Stimulated activated CD8-positive, alpha-beta memory T cell treated with anti-CD3 and anti-CD28 coated beads, Interleukin-4, amount 100 ng/mL, for 1 hour (primary cell): ENCODE data around the gene DTNBP1.

Experiments used
- DNase-seq, 2 donors: peaks; one replicate each; pipeline ENCODE4 v3.0.0-alpha.2; 2020; ENCODE audit warnings: low read depth in 2 of 2, low spot score in 1 of 2

Gene DTNBP1

DNA sequence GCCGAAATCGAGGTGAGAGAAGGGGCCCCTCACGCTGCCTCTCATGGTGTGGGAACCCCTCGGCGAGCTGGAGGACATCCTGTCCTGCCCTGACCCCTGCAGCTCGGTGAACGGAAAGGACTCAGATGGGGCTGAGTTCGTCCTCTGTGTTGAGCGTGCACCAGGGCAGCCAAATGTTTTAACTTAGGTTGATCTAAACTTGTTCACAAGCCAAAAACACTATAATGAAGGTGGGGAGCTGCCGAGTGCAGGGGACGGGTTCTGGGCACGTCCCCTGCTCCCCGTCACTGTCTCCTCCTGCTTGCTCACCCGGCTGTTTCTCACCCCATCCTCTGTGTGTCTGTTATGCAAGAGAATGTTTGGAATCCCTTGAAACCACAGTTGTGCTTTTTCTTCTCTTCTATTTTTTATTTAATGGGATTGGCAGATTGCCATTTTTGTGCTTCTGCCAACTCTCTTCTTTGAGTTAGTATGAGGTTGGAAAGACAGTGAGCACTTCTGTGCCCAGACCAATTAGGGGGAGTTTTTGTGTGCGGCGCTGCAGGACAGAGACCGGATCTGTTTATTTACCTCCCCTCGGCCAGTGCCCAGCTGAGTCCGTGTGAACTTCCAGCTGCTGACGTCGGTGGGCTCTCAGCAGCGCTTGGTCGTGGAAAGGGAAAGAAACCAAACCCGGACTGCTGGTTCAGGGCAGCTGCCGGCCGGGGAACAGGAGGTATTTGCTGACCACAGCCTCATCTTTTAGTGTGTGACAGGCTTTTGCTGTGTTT is 158.1 kb downstream of the DTNBP1 start:
- DNase-seq, result no peak

DNA sequence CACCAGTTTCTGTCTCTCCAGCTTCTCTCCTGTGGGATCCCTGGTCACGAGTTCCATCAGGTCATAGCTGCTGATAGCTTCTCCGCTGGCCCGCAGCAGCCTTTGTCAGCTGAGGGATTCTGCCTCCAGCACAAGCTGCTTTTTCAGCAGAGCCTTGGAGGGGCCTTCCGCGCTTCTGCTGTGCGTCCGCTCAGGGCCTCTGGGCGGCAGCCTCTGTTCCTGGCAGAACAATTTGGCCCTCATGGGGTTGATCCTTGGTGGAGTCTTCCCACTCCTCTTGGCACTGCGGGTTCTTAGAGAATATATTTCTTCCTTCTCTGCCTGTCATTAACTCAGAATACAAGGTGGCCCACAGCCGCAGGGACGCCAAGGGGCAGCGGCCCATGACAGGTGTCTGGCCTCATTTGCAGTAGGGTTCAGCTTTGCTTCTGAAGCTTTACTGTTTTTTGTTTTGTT is 158.8 kb downstream of the DTNBP1 start:
- DNase-seq, result no peak

DNA sequence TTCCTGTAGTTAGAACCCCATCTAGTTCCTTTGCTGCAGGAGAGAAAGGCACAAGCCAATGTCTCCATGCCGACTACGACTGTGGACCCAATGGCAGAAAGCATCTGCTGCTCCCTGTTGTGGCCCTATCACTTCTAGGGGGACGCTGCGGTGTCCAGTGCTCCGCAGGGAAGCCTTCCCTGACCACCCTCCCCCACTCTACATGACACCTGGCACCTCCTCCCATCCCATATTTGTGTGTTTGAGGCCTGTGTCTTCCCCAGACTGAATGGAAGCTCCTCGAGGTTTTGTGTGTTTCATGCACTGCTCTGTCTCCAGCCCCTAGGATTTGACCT is 159.5 kb downstream of the DTNBP1 start:
- DNase-seq, result no peak

DNA sequence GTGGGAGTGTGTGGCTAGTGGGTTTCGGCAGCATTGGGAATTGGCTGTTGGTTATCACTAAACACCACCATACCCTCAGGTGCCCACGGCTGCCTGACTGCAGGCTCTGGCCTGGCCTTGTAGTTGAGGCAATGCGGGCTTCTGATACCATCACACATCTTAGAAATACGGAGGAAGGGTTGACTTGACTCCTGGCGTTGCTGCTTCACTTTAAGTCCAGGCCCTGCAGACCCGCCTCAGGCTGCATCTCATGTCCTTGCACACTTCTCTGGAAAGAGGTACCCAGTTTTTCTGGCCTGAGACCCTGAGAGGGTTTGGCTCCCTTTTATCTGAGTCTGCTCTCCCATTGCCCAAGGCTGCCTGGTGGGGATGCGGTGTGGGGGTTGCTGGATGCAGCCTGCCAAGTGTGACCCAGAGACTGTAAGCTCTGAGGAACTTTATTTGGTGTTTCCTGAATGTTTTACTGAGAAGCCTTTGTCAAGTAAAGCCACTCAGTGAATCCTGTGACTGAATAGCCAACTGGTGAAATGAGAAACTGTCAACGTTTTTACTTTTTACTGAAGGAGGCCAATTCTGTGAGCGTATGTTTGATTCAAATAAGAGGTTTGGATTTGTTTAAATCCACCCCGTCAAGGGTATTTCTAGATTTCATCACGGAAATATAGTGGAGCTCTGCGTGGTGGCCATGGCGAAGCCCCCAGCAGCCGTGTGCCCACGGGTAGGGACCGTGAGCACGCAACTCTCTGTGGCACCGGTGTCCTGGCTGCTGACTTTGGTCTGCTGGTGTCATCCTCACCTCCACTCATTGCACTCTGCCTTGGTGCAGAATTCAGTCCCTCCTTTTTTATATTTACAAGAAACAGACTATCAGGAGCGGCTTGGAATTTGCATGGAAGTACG is 160.1 kb downstream of the DTNBP1 start:
- DNase-seq, result no peak

DNA sequence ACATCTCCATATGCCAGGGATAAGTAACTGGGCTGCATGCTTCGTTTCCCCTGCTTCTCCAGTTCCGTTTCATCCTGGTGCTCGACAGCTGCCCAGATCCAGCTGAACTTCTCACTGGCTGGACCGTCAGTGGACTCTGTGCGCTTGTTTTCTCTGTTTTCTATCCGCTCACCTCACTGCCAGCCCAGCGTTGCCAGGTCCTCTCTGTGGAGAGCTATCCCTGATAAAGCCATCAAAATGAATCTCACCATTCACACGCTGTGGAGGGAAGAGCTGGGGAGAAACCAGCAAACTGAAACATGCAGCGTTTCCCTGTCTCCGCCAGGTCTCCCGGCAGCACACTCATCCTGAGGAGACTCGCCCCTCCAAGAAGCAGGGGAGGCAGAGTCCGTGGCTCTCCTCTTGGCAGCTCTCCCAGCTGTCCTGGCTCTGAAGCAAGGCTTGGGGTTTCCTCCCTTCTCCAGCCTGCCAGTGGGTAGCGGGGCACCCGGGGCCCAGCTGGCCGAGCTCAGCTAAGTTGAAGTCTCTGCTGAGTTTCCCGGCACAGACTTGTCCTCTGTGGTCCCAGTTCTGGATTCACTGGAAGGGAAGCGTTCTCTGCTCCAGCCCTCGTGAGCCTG is 160.9 kb downstream of the DTNBP1 start:
- no peak for DNase-seq

DNA sequence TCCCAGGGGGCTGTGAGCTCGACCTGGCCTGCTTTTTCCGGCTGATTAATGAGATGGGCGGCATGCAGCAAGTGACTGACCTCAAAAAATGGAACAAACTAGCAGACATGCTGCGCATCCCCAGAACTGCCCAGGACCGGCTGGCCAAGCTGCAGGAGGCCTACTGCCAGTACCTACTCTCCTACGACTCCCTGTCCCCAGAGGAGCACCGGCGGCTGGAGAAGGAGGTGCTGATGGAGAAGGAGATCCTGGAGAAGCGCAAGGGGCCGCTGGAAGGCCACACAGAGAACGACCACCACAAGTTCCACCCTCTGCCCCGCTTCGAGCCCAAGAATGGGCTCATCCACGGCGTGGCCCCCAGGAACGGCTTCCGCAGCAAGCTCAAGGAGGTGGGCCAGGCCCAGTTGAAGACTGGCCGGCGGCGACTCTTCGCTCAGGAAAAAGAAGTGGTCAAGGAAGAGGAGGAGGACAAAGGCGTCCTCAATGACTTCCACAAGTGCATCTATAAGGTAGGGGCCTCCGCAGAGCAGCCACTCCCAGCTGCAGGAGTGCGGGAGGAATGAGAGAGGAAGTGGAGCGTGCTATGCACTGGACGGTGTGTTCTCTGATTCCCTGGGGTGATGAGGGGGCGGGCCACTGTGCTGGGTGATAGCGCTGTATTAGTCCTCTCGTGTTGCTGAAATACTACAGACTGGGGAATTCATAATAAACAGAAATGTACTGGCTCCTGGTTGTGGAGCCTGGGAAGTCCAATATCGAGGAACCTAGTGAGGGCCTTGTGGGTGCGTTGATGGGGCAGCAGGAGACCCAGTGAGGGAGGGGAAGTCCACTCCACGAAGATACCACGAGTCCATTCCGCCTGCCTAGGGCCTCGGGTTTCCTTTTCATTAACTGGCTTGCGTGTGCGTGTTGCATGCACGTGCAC is 161.7 kb downstream of the DTNBP1 start:
- DNase-seq, result no peak

DNA sequence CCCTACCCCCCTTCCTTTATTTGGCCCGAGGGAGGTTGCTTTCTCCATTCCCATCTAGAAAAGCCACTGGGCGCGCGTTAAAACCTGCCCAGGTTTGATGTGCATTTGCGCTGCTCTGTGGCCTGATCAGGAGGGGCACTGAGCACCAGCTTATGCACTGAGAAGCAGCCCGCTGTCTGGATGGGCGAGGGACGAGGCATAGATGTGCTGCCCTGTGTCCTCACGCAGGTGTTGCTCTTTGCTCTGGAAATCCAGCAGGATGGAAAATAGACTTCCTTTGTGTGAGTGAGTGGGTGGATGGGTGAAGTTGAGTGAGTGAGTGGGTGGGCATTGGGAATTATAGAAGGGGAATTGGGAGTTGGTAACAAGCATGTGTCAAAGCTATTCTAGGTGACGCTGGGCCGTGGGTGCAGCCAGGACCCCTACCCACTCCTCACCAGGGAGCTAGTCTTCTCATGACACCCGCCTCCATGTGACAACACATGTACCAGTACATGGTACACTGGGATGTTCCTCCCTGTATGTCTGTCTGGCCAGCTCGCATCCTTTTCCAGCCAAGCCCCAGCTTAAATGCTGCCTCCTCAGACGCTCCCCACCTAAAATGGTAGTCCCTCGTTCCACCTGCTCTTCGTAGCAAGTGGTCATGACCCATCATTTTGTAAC is 162.6 kb downstream of the DTNBP1 start:
- DNase-seq, result no peak

DNA sequence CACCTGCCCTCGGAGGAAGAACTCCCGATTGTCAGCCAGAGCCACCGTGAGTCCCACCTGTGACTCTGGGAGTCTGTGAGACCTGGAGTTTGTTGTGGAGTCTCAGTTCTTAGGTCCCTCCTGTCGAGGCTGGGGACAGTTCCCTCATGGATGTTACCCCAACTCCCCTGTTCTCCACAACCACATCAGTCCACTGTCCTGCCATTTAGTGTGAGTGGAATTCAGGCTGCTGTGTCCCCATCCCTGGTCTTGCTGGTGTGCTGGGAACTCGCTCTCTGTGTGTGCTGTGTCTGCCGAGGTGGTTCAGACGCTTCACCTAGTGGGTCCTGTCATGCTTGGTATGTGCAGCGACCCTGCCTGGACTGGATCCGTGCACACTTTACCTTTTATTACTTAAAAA is 163.2 kb downstream of the DTNBP1 start:
- DNase-seq, result no peak

DNA sequence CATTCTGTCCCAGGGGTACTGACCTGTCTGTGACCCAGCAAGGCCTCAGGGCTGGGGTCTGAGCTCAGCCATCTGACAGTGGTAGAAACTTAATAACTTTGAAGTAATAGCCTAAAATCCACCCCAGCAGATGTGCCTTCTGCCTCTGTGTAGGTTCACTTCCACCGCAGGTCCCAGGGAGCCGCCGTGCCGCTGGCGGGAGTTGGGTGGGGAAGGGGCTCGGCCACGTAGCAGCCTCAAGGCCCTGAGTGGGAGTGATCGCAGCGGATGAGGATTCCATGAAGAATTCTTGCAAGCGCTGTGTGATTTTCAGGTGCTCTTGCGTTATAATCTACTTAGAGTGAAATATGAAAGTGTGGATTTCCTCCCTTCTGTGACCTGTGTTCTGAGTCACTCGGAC is 163.7 kb downstream of the DTNBP1 start:
- DNase-seq, result no peak

DNA sequence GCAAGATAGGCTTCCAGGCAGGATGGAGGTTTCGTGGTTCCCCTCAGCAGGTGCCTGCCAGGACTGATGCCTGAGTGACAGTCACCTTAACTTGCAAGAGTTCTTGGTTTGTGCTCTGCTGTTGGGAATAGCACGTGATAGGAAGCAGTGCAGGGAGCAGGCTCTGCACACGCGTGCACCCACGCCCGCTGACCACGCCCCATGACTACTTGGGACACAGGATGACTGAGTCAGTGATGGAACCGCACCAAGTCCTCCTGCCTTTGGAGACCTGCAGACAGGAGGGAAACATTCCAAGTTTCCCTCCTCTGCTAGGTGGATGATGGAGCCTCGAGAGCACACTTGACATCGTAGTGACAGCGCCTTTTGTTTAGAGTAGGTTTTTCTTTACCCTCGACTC is 164.2 kb downstream of the DTNBP1 start:
- DNase-seq, result no peak

DNA sequence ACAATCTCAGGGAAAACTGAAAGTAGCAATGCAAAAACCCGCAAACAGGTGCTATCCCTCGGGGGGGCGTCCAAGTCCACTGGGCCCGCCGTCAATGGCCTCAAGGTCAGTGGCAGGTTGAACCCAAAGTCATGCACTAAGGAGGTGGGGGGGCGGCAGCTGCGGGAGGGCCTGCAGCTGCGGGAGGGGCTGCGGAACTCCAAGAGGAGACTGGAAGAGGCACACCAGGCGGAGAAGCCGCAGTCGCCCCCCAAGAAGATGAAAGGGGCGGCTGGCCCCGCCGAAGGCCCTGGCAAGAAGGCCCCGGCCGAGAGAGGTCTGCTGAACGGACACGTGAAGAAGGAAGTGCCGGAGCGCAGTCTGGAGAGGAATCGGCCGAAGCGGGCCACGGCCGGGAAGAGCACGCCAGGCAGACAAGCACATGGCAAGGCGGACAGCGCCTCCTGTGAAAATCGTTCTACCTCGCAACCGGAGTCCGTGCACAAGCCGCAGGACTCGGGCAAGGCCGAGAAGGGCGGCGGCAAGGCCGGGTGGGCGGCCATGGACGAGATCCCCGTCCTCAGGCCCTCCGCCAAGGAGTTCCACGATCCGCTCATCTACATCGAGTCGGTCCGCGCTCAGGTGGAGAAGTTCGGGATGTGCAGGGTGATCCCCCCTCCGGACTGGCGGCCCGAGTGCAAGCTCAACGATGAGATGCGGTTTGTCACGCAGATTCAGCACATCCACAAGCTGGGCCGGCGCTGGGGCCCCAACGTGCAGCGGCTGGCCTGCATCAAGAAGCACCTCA is 166.3 kb downstream of the DTNBP1 start:
- no peak for DNase-seq

DNA sequence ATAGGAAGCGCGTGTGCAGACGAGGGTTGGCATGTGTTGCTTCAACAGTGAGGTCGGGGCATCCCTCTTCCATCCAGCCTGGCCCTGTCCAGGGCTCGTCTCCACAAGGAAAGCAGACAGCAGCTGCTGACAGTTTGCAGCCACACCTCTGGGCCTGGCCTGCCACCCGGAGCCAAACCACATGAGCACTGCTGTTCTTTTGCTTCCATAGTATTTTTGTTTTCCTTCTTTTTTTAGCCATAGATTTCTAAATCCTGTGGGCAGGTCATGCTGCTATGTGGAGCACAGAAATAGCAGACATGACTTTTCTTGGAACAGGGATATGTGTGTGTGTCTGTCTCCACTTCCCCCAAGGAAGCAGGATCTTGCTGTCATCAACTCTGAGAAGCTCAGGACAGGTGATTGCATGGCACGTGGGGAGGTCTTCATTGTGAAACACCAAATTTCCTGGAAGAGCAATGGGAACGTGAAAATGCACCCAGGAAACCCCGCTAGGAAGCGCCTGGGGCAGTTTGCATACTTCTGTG is 167.4 kb downstream of the DTNBP1 start:
- DNase-seq, result no peak

DNA sequence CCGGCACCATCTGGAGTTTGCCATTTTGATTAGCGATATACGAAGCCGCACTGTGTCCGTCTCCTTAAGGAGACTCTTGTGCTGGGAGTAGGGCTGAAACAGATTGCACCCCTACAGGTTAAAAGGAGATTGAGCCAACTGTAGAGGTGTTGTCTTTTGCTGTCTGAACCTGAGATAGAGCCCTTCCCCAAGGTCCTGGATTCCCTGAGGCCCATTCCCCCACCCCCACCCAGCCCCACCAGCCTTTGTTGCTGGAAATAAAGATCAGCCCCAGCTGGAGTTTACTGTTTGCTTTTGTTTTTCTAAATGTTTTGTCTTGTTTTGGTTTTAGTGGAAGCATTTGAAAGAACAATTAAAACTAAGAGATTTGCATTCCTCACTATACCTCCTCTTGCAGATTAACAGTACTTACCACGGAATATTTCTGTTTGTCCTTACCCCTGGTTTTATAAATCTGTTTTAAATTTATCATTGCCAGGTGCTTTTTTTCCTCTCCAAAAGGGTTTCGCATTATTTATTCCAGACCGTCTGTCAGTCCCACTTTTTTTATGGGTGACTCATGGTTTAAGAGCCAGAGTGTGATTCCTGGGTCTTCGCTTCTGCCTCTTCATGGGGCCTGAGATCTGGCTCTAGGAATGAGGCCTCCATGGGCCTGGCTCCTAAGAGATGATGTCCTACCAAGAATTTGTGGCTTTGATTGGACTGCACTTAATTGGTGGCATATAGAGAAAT is 169.2 kb downstream of the DTNBP1 start:
- DNase-seq, result no peak

DNA sequence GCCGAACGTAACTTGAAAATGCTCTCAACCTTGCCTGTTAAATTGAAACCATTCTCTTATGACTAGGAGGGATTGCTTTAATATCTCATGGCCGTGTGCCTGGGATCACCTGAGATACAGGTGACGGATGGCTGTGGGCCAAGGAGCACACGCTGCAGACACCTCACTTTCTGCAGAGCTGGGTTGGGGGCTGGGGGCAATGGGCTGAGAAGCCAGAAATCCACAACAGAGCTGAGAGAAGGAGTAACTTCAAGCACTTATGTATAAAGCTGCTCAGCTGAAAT is 170.9 kb downstream of the DTNBP1 start:
- no peak for DNase-seq

DNA sequence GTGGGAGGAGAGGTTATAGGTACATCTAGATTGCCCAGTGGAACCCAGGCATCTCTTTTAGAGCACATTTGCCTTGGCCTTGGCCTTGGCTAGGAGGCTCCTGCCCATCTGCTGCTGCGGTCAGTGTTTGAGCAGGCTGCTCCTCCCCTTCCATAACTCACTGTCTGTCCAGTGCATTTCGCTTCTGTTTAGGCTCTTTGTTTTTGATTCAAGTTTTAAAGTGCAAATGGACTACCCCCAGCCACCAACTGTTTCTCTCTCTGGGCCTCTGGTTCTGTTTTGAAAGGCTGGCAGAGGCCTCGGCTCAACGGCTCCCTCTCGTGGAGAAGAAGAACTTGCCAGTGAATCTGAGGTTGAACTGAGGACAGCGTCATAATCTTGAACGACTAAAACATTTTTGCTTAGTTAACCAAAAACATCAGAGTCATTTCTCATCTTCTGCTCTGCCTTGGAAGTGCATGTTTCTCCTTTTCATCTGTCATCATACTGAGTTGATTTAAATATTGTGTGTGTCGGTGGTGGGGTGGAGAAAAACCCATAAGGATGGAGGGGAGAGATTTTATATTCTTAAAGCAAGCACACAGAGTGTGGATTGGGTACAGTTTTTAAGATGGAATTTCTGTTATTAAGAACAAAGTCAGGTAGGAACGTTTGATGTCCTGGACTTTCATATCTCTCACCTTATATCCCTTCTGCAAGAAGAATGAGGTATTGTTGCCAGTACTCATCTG is 171.4 kb downstream of the DTNBP1 start:
- DNase-seq, result peak; percentile 20 to 38

DNA sequence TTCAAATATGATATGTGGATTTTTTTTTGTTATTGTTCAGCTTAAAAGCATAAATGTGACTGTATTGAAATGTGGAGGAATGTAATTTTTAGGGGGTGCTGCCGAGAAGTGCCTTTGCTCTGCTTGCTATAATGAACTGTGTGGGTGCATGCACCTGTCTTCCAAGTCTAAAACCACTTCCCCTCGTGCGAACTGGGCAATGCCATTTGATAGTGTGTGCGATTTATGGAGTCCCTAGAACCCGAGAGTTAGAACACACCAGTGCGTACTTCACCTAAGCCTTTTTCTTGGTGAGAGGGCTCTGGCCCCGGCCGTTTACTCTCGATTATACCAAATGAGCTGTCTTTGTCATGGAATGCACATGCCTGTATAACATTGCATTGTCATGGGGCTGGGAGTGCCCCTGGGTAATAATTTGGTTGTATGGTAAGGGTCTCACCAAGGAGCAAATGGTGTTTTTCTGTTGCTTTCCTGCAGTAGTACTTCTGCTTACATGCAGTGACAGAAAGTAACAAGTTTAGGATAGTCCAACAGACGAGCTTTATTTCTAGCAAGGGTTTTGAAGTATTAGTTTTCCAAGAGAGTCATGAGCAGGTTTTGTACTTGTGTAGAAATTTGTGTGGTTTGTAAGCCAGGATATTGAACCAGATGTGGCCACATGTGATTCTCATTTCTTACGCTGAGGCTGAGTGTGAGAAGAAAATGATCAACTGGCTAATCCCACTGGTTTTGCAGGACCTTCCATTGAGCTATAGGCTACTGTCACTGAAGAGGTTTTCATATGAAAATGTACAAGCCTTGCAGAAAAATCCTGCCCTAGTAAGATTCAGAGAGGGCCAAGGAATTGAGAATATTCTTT is 172.4 kb downstream of the DTNBP1 start:
- DNase-seq, result no peak

DNA sequence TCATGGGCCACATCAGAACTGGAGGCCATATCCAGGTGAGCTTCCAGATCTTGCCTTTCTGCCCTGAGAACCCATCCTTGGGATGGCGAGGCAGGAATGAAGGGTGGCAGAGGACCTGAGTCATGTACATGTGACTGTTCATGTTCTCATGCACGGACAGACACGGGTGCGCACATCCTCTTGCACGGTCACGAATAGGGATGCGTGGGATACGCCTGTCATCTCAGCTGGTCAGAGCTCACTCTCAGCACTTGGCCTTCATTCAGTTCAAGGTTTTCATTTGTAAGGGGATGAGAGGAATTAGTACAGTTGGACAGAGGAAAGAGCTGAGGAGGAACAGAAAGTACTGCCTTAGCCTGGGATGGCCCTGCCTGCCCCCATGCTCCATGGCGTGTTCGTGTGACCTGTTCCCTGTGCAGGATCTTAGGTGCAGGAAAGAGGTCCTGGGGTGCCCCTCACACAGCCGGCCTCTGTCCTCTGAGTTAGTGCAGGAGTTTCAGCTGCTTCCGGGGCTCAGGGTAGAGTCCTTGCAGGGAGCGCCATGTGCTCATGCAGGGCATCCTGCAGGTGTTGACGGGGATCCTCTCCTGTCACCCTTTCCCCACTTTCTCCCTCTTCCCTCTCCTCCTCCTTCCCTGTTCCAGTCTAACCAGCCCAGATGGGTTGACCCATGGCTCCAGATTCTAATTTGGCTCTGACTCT is 173.4 kb downstream of the DTNBP1 start:
- no peak for DNase-seq
